Psoas muscle (tissue), 8 donors: Measurements from ENCODE around the gene KCTD1. TPM values are rescaled to one million over a fixed set of nuclear protein-coding genes. Genes with fewer than 3 reads are reported as not detected.
A peak's percentile ranks its signal among the peaks of the same experiment; 100 is the strongest.

Experiments used
- ATAC-seq, 4 donors: fragments of 200-7000 bp; cut with Tn5 transposase; one replicate each; pipeline ENCODE4 v1.9.1; 2020; ENCODE audit warnings: moderate library complexity in 3 of 4, mild to moderate bottlenecking in 2 of 4
- DNase-seq, 2 donors: peaks; one replicate each; pipeline ENCODE4 v3.0.0-alpha.2; 2020
- H3K27ac ChIP-seq: fragments of 200-600 bp; one replicate; pipeline ENCODE4 v1.8.0; 2022
- H3K27me3 ChIP-seq, 3 donors: fragments of 200-600 bp in 1 of 3; one replicate each; pipeline versions ENCODE4 v1.6.1 to v1.8.0; 2013 to 2022; ENCODE audit warnings: low read length in 2 of 3, mild to moderate bottlenecking in 2 of 3, moderate library complexity in 1 of 3; ENCODE audit not compliant: insufficient read depth in 3 of 3
- H3K36me3 ChIP-seq, 2 donors: fragments of 200-600 bp in 1 of 2; one replicate each; pipeline versions ENCODE4 v1.6.1 to v1.8.0; 2013 to 2022; ENCODE audit warnings: low read depth in 1 of 2, mild to moderate bottlenecking in 1 of 2, moderate library complexity in 1 of 2; ENCODE audit not compliant: insufficient read depth in 1 of 2
- H3K4me1 ChIP-seq: fragments of 200-600 bp; one replicate; pipeline ENCODE4 v1.8.0; 2022
- H3K4me3 ChIP-seq: fragments of 200-600 bp; one replicate; pipeline ENCODE4 v1.8.0; 2022; ENCODE audit warnings: mild to moderate bottlenecking
- H3K9me3 ChIP-seq: fragments of 200-600 bp; one replicate; pipeline ENCODE4 v1.8.0; 2022
- WGBS, 3 donors: extraction: QIAGEN DNeasy Blood & Tissue Kit; methylation state at CpG; one replicate each; pipeline versions ENCODE4 v1.1.6 to v1.1.7; 2013; 5-methylcytosine and 5-hydroxymethylcytosine counted together
- intact Hi-C, 2 donors: fragments of 100-400 bp; cut with DNase I; formaldehyde crosslinking; loops; one replicate each; pipeline versions ENCODE4 v1.11.0 to v1.14.2; 2022
- polyA plus RNA-seq, 3 donors: library from polyadenylated mRNA; stranded (reverse); fragments of 200-250 nt; gene quantifications; one replicate each; pipeline ENCODE4 v1.2.3, GENCODE V29; 2013
- total RNA-seq, 4 donors: library from RNA; stranded (reverse); fragmentation: NEBNext Ultra II Directional in 2 of 4; extraction: Animal tissue kit (Norgen Biotek cat#: 25700) in 2 of 4; gene quantifications; one replicate each; pipeline versions ENCODE4 v1.2.1 to v1.2.4, GENCODE V29; 2021 to 2023
- TF ChIP-seq, protein P1 (sequence below): fragments of 200-600 bp; IDR thresholded peaks from one replicate; pipeline ENCODE4 v1.8.0; 2022; ENCODE audit warnings: antibody characterized with exemption
- donor health status: healthy with polysubstance abuse.
- donor health status: DM: no; HTN: no; CAD: no; lungs with moderate emphysema.
- donor health status: Bipolar disorder and iron deficiency.
- donor health status: healthy.
- donor health status: DM: yes; HTN: yes; CAD: no.
- donor health status: DM: no; HTN: no; CAD: no.
- donor health status: DM: no; HTN: no; CAD: no.
- donor health status: DM: yes; HTN: yes; CAD: no.

The KCTD1 gene
- total and polyA plus RNA-seq, 7 donors: 2.6 to 8.6 (median 3.5) TPM

DNA sequence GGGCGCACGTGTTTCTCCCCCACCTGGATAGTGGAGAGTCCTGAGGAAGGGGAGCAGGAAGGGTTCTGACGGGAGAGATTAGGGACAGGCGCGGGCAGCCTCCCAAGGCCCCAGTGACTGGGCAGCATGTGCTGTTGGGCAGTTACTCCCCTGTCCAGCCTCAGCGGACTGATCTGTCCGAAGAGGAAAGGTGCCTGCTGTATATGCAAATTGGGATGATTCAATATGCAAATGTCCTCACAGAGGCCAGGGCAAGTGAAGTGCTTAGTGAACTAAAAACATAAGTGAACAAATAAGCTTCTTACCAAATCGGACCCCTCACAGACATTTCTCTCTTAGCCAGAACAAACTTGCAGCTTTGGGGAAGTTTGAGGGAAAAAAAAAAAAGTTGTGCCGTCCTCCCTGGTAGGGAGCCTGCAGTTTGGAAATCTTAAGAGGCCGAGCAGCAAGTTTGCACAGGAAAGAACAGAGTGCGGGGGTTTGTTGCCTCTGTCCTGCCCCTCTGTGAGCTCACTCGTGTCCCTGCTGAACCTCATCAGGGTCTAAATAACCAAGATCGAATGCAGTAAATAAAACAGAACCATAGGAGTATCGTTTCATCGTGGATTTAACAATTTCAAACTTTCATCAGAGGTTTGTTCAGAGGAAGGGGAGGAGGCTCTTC, 141.4 kb downstream of the KCTD1 start:
- intact Hi-C loops: loop anchor here (2.0 to 10.0 kb wide), 3 partner anchors 238 to 598 kb away; no protein-coding TSS in a partner anchor

DNA sequence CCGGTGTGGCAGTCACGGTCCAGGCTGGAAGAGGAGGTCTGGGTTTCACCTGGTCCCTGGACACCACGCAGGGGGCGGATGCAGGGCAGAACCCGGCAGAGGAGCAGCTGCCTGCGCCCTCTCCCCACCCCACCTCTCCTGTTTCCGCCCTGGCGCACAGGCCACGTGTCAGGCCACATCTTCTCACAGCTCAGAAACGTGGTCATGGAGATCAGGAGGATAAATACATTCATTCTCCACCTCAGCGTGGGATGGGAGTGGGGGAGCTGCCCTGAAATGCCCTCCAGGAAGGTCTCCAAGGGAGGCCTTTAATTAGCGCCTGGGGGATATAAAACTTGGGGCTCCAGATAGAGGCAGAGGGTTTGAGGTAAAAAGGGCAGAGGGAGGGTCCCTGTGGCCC, 142.0 kb downstream of the KCTD1 start:
- H3K27me3 ChIP-seq: no peaks in the 10 kb centered on the region
- H3K4me3 ChIP-seq: no peak overlapping the region
- TF ChIP-seq, protein P1, sequence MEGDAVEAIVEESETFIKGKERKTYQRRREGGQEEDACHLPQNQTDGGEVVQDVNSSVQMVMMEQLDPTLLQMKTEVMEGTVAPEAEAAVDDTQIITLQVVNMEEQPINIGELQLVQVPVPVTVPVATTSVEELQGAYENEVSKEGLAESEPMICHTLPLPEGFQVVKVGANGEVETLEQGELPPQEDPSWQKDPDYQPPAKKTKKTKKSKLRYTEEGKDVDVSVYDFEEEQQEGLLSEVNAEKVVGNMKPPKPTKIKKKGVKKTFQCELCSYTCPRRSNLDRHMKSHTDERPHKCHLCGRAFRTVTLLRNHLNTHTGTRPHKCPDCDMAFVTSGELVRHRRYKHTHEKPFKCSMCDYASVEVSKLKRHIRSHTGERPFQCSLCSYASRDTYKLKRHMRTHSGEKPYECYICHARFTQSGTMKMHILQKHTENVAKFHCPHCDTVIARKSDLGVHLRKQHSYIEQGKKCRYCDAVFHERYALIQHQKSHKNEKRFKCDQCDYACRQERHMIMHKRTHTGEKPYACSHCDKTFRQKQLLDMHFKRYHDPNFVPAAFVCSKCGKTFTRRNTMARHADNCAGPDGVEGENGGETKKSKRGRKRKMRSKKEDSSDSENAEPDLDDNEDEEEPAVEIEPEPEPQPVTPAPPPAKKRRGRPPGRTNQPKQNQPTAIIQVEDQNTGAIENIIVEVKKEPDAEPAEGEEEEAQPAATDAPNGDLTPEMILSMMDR: no peak
- intact Hi-C loops: loop anchor here (2.0 to 10.0 kb wide), 3 partner anchors 238 to 598 kb away; no protein-coding TSS in a partner anchor
- DNase-seq: no peak
- no peaks in the 10 kb centered on the region for H3K36me3 ChIP-seq
- H3K4me1 ChIP-seq: no peaks in the 10 kb centered on the region
- H3K9me3 ChIP-seq: no peaks in the 10 kb centered on the region
- 74 to 87% (median 80%) methylated on average over 12 of the region's 12 CpGs for WGBS, 3 donors
- no peak for ATAC-seq
- H3K27ac ChIP-seq: no peak overlapping the region

More for the DNA sequence above, 141.4 kb downstream of the KCTD1 start:
- Histone ChIP-seq H3K27ac (no peak overlapping the region), H3K4me1 (no peaks in the 10 kb centered on the region), H3K4me3 (no peak overlapping the region), H3K9me3 (no peaks in the 10 kb centered on the region), H3K36me3 (no peaks in the 10 kb centered on the region), H3K27me3 (no peaks in the 10 kb centered on the region)
- DNase-seq (no peak), ATAC-seq (no peak)
- whole genome bisulfite sequencing, 3 donors: 79 to 81% (median 79%) methylated on average over 15 of the region's 15 CpGs
- TF ChIP-seq, protein P1: no peak

DNA sequence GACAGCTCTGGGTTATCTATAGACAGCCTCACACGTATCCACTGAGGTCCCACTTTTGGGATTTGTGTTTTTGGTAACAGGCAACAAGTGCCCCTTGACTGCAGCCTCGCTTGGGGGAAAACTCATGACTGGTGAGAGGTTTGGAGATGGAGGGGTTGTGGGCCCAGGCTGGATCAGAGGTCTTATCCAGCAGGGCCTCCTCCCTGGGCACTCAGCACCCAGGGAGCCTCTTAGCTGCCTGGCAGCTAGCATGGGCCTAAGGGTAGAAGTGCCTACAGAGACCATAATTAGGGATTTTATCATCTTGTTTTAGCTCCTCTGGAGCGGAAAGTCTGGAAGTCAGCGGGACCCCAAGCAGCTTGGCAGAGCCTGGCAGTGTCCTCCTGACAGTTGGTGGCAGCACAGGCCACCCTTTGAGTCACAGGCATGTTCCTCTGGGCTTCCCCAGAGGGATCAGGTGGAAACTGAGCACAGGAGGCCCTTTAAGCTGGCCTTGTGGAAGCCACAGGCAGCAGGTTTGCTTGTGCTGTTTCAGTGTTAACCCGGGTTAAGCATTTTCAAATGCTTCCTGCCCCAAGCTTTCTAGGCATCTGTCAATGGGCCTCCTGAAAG, 143.1 kb downstream of the KCTD1 start:
- intact Hi-C loops: loop anchor here (10.0 kb wide), 2 partner anchors 240 to 600 kb away; no protein-coding TSS in a partner anchor
- no peak for DNase-seq
- H3K4me3 ChIP-seq: no peak overlapping the region
- TF ChIP-seq, protein P1: peak; percentile 49
- WGBS, 3 donors: 65 to 66% (median 65%) methylated on average over 5 of the region's 5 CpGs
- H3K27me3 ChIP-seq: no peaks in the 10 kb centered on the region
- H3K4me1 ChIP-seq: no peaks in the 10 kb centered on the region
- peak; percentile 56 to 86 (median 86) for ATAC-seq
- H3K36me3 ChIP-seq: no peaks in the 10 kb centered on the region
- no peak overlapping the region for H3K27ac ChIP-seq
- H3K9me3 ChIP-seq: no peaks in the 10 kb centered on the region
